Keratinocyte (primary cell): ENCODE measurements around the gene CCDC178. TPM values are rescaled to one million over a fixed set of nuclear protein-coding genes. Genes with fewer than 3 reads are reported as not detected.

ENCODE experiments used
- DNase-seq: peaks from one replicate; pipeline ENCODE4 v3.0.0-alpha.2; 2011; ENCODE audit warnings: low read depth, missing footprints, low spot score
- FAIRE-seq: peaks from 2 replicates; lab custom pipeline; 2011; peaks lifted over from hg19 to GRCh38; lab: Jason Lieb, UNC
- H2AFZ ChIP-seq: 2 replicates; pipeline ENCODE4 v1.6.0; 2012; ENCODE audit warnings: low read length, control low read depth, inconsistent platforms; ENCODE audit not compliant: control insufficient read depth
- H3K27ac ChIP-seq: 2 replicates; pipeline ENCODE4 v1.5.1; 2011; ENCODE audit warnings: low read length; ENCODE audit not compliant: control insufficient read depth, insufficient read depth
- H3K27me3 ChIP-seq: 3 replicates; pipeline ENCODE4 v1.6.0; 2011; ENCODE audit warnings: low read length; ENCODE audit not compliant: control insufficient read depth, insufficient read depth; ENCODE audit errors: extremely low read depth
- H3K36me3 ChIP-seq, 2 experiments: 2 replicates in 1 of 2; 3 replicates in 1 of 2; pipeline ENCODE4 v1.5.1; 2011; ENCODE audit warnings: low read length in 2 of 2, mild to moderate bottlenecking in 1 of 2; ENCODE audit not compliant: control insufficient read depth in 2 of 2, insufficient read depth in 2 of 2; ENCODE audit errors: extremely low read depth in 1 of 2
- H3K4me1 ChIP-seq: 3 replicates; pipeline ENCODE4 v1.5.1; 2011; ENCODE audit warnings: low read length; ENCODE audit not compliant: control insufficient read depth, insufficient read depth; ENCODE audit errors: extremely low read depth
- H3K4me2 ChIP-seq: 3 replicates; pipeline ENCODE4 v1.6.0; 2011; ENCODE audit warnings: low read depth, low read length; ENCODE audit not compliant: control insufficient read depth, insufficient read depth; ENCODE audit errors: extremely low read depth
- H3K4me3 ChIP-seq, 3 experiments: fragments of 200-600 bp in 1 of 3; sonication (generic) in 1 of 3; 2 replicates in 2 of 3; 3 replicates in 1 of 3; pipeline ENCODE4 v1.5.1; 2011 to 2016; ENCODE audit warnings: low read length in 3 of 3, mild to moderate bottlenecking in 3 of 3, control low read depth in 2 of 3, inconsistent platforms in 1 of 3, low read depth in 1 of 3, mixed read lengths in 1 of 3, mixed run types in 1 of 3, moderate library complexity in 1 of 3; ENCODE audit not compliant: control insufficient read depth in 2 of 3, insufficient read depth in 2 of 3; ENCODE audit errors: extremely low read depth in 1 of 3
- H3K79me2 ChIP-seq: 2 replicates; pipeline ENCODE4 v1.6.0; 2012; ENCODE audit warnings: low read length; ENCODE audit not compliant: control insufficient read depth, insufficient read depth
- H3K9ac ChIP-seq: 3 replicates; pipeline ENCODE4 v1.6.0; 2011; ENCODE audit warnings: low read length; ENCODE audit not compliant: control insufficient read depth, insufficient read depth; ENCODE audit errors: extremely low read depth
- H3K9me1 ChIP-seq: 3 replicates; pipeline ENCODE4 v1.6.0; 2011; ENCODE audit warnings: low read length; ENCODE audit not compliant: control insufficient read depth, insufficient read depth; ENCODE audit errors: extremely low read depth
- H3K9me3 ChIP-seq: 2 replicates; pipeline ENCODE4 v1.5.1; 2012; ENCODE audit warnings: low read depth, low read length; ENCODE audit not compliant: control insufficient read depth
- H4K20me1 ChIP-seq: 3 replicates; pipeline ENCODE4 v1.6.0; 2011; ENCODE audit warnings: low read length; ENCODE audit not compliant: control insufficient read depth, insufficient read depth; ENCODE audit errors: extremely low read depth
- EZH2 ChIP-seq: IDR thresholded peaks from one replicate; pipeline ENCODE4 v1.6.1; 2012; ENCODE audit warnings: inconsistent platforms, mild to moderate bottlenecking, low read length, moderate library complexity
- dilution Hi-C: fragments of 300-500 bp; cut with MboI; formaldehyde crosslinking; loops from one replicate; pipeline ENCODE4 v1.7.0; 2020; ENCODE audit warnings: low sequenced_read_pairs; ENCODE audit not compliant: extremely low pct_ligation_motif_present
- polyA plus RNA-seq, 5 experiments: library from polyadenylated mRNA; depleted of rRNA in 3 of 5; stranded (reverse) in 3 of 5; stranded (forward) in 1 of 5; unstranded in 1 of 5; fragments of >200 nt; gene quantifications; 1 replicate in 1 of 5; 2 replicates in 3 of 5; 3 replicates in 1 of 5; pipeline versions ENCODE4 v1.2.1 to v1.2.3, GENCODE V29; 2011 to 2012; ENCODE audit warnings: missing spikeins in 2 of 5, low read depth in 1 of 5, low replicate concordance in 1 of 5
- TF ChIP-seq, protein P1 (sequence below), 3 experiments: IDR thresholded peaks in 1 of 3; conservative IDR thresholded peaks in 1 of 3; optimal IDR thresholded peaks in 1 of 3; 2 replicates in 2 of 3; 3 replicates in 1 of 3; pipeline versions ENCODE3 to v1.5.1; 2011; ENCODE audit warnings: low read length in 3 of 3, mild to moderate bottlenecking in 3 of 3, moderate library complexity in 2 of 3, control low read depth in 1 of 3, inconsistent platforms in 1 of 3; ENCODE audit not compliant: insufficient read depth in 2 of 3; ENCODE audit errors: extremely low read depth in 1 of 3

CCDC178 gene
- polyA plus RNA-seq, 1 donor (not counting 4 experiments of a cell fraction or from before 2014, with no cell fraction given) = 0.14 TPM

DNA sequence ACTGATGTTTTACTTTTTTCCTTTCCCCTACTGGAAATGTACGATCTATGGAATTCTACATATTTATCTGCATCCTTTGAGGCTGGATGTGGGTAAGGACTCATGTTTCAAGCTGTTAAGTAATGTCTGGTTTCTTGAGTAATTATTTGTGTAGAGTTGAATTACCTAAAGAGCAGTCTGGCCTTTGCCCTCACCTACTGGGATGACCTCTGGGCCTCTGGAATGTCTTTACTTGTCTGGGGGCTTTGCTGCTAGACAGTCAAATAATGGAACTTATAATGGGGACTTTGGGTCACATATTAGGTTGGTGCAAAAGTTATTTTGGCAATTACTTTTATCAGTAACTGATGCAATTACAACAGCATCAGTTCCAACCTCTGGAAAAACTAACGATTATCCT is 244.7 kb downstream of the CCDC178 start:
- H3K9me1 ChIP-seq = no peaks in the 10 kb centered on the region
- no peak overlapping the region for H3K27ac ChIP-seq
- no peaks in the 10 kb centered on the region for H3K36me3 ChIP-seq
- H3K9me3 ChIP-seq = no peaks in the 10 kb centered on the region
- no peak overlapping the region for H3K4me3 ChIP-seq
- no peak overlapping the region for H3K9ac ChIP-seq
- no peaks in the 10 kb centered on the region for H4K20me1 ChIP-seq
- H3K79me2 ChIP-seq = no peaks in the 10 kb centered on the region
- dilution Hi-C loops = no loop called here
- TF ChIP-seq, protein P1, sequence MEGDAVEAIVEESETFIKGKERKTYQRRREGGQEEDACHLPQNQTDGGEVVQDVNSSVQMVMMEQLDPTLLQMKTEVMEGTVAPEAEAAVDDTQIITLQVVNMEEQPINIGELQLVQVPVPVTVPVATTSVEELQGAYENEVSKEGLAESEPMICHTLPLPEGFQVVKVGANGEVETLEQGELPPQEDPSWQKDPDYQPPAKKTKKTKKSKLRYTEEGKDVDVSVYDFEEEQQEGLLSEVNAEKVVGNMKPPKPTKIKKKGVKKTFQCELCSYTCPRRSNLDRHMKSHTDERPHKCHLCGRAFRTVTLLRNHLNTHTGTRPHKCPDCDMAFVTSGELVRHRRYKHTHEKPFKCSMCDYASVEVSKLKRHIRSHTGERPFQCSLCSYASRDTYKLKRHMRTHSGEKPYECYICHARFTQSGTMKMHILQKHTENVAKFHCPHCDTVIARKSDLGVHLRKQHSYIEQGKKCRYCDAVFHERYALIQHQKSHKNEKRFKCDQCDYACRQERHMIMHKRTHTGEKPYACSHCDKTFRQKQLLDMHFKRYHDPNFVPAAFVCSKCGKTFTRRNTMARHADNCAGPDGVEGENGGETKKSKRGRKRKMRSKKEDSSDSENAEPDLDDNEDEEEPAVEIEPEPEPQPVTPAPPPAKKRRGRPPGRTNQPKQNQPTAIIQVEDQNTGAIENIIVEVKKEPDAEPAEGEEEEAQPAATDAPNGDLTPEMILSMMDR (optimal IDR thresholded peaks at IDR 0.05 in 1 of 3, IDR thresholded peaks at IDR 0.05 in 1 of 3, conservative IDR thresholded peaks at IDR 0.05 in 1 of 3; ENCODE audit: extremely low read depth in 1 of 3, insufficient read depth in 2 of 3, low read length in 3 of 3) = no peak
- no peak for TF ChIP-seq EZH2
- no peak for DNase-seq
- H3K4me2 ChIP-seq = no peak overlapping the region
- FAIRE-seq = no peak
- H3K4me1 ChIP-seq = no peaks in the 10 kb centered on the region
- H2AFZ ChIP-seq = no peak overlapping the region
- H3K27me3 ChIP-seq = no peaks in the 10 kb centered on the region

DNA sequence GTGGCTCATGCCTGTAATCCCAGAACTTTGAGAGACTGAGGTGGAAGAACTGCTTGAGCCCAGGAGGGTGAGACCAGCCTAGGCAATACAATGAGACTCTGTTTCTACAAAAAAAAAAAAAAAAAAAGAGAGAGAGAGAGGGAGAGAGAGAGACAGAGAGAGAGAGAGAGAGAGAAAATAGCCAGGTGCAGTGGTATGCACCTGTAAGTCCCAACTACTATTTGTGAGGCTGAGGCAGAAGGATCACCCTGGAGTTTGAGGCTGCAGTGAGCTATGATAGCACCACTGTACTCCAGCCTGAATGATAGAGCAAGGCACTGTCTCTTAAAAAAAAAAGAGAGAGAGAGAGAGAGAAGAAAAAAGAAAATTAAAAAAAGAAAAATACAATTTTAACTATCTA is 245.7 kb downstream of the CCDC178 start:
- FAIRE-seq (no peak), DNase-seq (no peak)
- Histone ChIP-seq H3K4me3 (no peak overlapping the region), H3K4me1 (no peaks in the 10 kb centered on the region), H2AFZ (no peak overlapping the region), H3K9me3 (no peaks in the 10 kb centered on the region), H3K27ac (no peak overlapping the region), H3K9me1 (no peaks in the 10 kb centered on the region), H3K27me3 (no peaks in the 10 kb centered on the region), H3K36me3 (no peaks in the 10 kb centered on the region), H3K4me2 (no peak overlapping the region), H4K20me1 (no peaks in the 10 kb centered on the region), H3K79me2 (no peaks in the 10 kb centered on the region), H3K9ac (no peak overlapping the region)
- TF ChIP-seq EZH2 = no peak
- TF ChIP-seq, protein P1 (optimal IDR thresholded peaks at IDR 0.05 in 1 of 3, IDR thresholded peaks at IDR 0.05 in 1 of 3, conservative IDR thresholded peaks at IDR 0.05 in 1 of 3; ENCODE audit: extremely low read depth in 1 of 3, insufficient read depth in 2 of 3, low read length in 3 of 3) = no peak
- dilution Hi-C loops = no loop called here
